Measurements from ENCODE around the gene LIN9. TPM values are rescaled to one million over a fixed set of nuclear protein-coding genes. Genes with fewer than 3 reads are reported as not detected.

LIN9 gene
- total and polyA plus RNA-seq, 12 donors, result 0.97 to 5.7 (median 2.1) TPM

DNA sequence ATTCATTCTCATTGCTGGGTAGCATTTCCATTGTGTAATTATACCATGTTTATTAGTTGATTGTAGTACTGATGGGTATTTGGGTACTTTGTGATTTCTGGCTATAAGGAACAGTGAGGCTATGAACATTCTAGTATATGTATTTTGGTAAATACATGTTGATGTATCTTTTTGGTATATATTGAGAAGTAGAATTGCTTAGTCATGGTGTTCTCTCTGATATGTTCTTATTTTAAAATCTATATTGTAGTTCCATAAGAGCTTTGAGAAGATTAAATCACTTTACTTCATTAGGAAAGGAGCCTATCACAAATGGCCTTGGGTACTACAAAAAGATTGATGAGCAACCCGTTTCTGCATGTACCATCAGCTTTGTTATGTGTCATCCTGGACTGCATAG, 72.1 kb downstream of the LIN9 start:
- 37 to 67% (median 58%) methylated on average over 1 of the region's 1 CpG for WGBS, 4 donors
- Histone ChIP-seq H3K27me3 (no peaks in the 10 kb centered on the region), H3K27ac (no peak overlapping the region), H3K4me3 (no peak overlapping the region), H3K9me3 (replicated peaks in 1 of 3) (no peaks in the 10 kb centered on the region), H3K36me3 (replicated peaks in 1 of 2) (no peaks in the 10 kb centered on the region), H3K4me1 (replicated peaks in 1 of 2) (no peaks in the 10 kb centered on the region)
- TF ChIP-seq CTCF (IDR thresholded peaks at IDR 0.05) (no peak), POLR2A (IDR thresholded peaks at IDR 0.05) (no peak)
- intact Hi-C loops (cut with DNase I), result no loop called here
- DNase-seq, result no peak

DNA sequence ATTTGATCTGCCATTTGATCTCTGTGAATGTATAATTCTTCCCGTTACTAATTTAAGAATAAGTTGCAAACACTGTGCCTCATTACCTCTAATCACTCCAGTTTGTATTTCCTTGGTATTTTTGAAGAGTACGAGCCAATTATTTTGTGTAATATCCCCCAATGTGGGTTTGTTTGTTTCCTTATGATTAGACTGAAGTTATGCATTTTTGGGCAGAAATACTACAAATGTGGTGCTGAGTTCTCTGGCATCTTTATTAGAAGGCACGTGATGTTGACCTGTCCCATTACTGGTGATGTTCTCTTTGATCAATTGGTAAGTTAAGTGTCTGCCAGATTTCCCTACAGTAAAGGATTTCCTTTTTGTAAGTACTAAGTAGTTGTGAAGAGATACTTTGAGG, 75.2 kb downstream of the LIN9 start:
- DNase-seq, result no peak
- TF ChIP-seq CTCF (IDR thresholded peaks at IDR 0.05) (no peak), POLR2A (IDR thresholded peaks at IDR 0.05) (no peak)
- H3K4me3 ChIP-seq, result no peak overlapping the region
- intact Hi-C loops (cut with DNase I), result no loop called here
- H3K4me1 ChIP-seq (replicated peaks in 1 of 2), result no peaks in the 10 kb centered on the region
- H3K36me3 ChIP-seq (replicated peaks in 1 of 2), result no peaks in the 10 kb centered on the region
- WGBS, 4 donors, result 83 to 95% (median 91%) methylated on average over 3 of the region's 3 CpGs
- H3K27me3 ChIP-seq, result no peaks in the 10 kb centered on the region
- H3K9me3 ChIP-seq (replicated peaks in 1 of 3), result no peaks in the 10 kb centered on the region
- H3K27ac ChIP-seq, result no peak overlapping the region

DNA sequence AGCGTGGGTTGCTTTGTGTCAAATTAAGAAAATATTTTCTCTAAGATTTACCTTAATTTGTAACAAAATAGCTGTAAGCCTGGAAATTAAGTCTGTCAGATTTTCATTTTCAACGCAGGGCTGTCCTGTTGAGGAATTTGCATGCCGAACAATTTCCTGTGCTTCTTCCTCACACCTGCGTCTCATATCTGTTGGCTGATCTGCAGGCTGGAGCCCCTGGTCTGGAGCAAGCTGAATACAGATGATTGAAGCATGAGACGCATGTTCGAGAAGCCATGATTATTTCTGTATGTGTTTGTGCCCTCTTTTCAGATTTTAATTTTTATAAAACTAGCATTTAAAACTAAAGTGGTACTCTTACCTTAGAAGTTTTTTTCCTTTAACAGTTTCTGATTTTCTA, 75.7 kb downstream of the LIN9 start:
- no peak overlapping the region for H3K4me3 ChIP-seq
- intact Hi-C loops (cut with DNase I), result no loop called here

DNA sequence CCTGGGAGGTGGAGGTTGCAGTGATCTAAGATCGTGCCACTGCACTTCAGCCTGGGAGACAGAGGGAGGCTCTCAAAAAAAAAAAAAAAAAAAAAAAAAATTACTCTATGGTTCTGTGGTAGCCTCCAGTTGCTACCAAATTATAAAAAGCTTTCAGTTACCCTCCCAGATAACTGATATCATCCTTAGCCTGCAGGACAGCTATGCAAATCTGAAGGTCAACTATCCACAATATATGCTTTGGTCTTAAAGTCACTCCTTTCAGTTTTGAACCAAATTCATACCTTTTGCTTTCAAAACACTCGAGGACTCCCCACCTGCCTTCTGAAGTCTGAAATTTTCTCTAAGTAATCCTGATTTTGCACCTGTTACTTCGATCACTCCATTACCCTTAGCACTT, 82.4 kb downstream of the LIN9 start:
- no peak for DNase-seq
- no peak overlapping the region for H3K4me3 ChIP-seq
- H3K27ac ChIP-seq, result no peak overlapping the region
- 93 to 96% (median 95%) methylated on average over 3 of the region's 3 CpGs for WGBS, 4 donors
- H3K36me3 ChIP-seq (replicated peaks in 1 of 2), result no peaks in the 10 kb centered on the region
- intact Hi-C loops (cut with DNase I), result no loop called here
- H3K27me3 ChIP-seq, result peaks cover 16% of the 10 kb centered on the region
- H3K9me3 ChIP-seq (replicated peaks in 1 of 3), result no peaks in the 10 kb centered on the region
- no peaks in the 10 kb centered on the region for H3K4me1 ChIP-seq (replicated peaks in 1 of 2)
- no peak for TF ChIP-seq CTCF (IDR thresholded peaks at IDR 0.05)
- no peak for TF ChIP-seq POLR2A (IDR thresholded peaks at IDR 0.05)

More for the DNA sequence above, 75.7 kb downstream of the LIN9 start:
- Histone ChIP-seq H3K27me3 (no peaks in the 10 kb centered on the region), H3K36me3 (replicated peaks in 1 of 2) (no peaks in the 10 kb centered on the region), H3K9me3 (replicated peaks in 1 of 3) (no peaks in the 10 kb centered on the region), H3K27ac (no peak overlapping the region), H3K4me1 (replicated peaks in 1 of 2) (no peaks in the 10 kb centered on the region)
- DNase-seq, result no peak
- TF ChIP-seq CTCF (IDR thresholded peaks at IDR 0.05), result no peak
- TF ChIP-seq POLR2A (IDR thresholded peaks at IDR 0.05), result no peak
- whole genome bisulfite sequencing, 4 donors, result 86 to 96% (median 93%) methylated on average over 6 of the region's 6 CpGs
